Measurements from ENCODE around the gene FAM241B. TPM values are rescaled to one million over a fixed set of nuclear protein-coding genes. Genes with fewer than 3 reads are reported as not detected.

Gene FAM241B
- total and polyA plus RNA-seq, 2 of the 4 experiments (the other 2 are of a cell fraction): 0.18 to 1.4 TPM

DNA sequence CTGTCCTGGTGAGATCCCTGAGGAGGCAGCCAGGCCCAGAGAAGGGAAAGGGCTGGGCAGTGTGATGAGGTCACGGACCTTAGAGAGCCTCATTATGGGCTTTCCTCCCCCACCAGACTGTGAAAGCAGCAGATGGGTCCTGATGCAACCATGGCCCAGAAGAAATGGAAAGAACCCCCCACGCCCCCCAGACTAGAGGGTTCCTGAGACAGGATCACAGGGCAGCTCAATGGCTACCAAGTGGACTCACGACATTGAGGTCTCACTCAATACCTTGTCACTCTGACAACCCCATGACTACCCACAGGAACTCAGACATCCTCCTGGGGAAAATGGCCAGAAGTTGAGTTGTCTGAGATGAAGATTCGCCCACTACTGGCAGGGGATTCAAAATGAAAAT is 36.7 kb downstream of the FAM241B start:
- H3K23ac ChIP-seq (ENCODE audit: low read depth, low read length): no peak overlapping the region

More for the DNA sequence above, 36.7 kb downstream of the FAM241B start:
- Histone ChIP-seq H4K5ac (ENCODE audit: low read depth, low read length) (no peak overlapping the region), H3K56ac (ENCODE audit: extremely low read depth, insufficient read depth, low read length) (no peak overlapping the region), H3K36me3 (ENCODE audit: control insufficient read depth, insufficient read depth, low read length) (no peaks in the 10 kb centered on the region), H4K20me1 (ENCODE audit: insufficient read depth, low read length) (no peaks in the 10 kb centered on the region), H4K91ac (ENCODE audit: insufficient read depth, low read depth, low read length) (no peak overlapping the region), H2BK5ac (ENCODE audit: low read depth, low read length, poor library complexity, severe bottlenecking) (no peak overlapping the region), H4K8ac (ENCODE audit: low read depth in 2 of 2, low read length in 2 of 2) (no peak overlapping the region), H3K9me3 (ENCODE audit: control insufficient read depth, insufficient read depth, low read length) (peaks cover 2% of the 10 kb centered on the region; the same call in 1 of the 2 replicates), H3K9me1 (ENCODE audit: insufficient read depth, low read length) (no peaks in the 10 kb centered on the region), H2AK5ac (ENCODE audit: low read depth, low read length) (no peak overlapping the region), H3K4me3 (ENCODE audit: insufficient read depth, low read depth, low read length) (no peak overlapping the region), H3K79me1 (ENCODE audit: low read depth in 1 of 2, low read length in 2 of 2) (no peaks in the 10 kb centered on the region), H3K27ac (ENCODE audit: insufficient read depth, low read length) (no peak overlapping the region), H3K27me3 (ENCODE audit: control insufficient read depth, insufficient read depth, low read length) (peaks cover 80% of the 10 kb centered on the region), H2BK15ac (ENCODE audit: low read depth, low read length) (no peak overlapping the region), H2AK9ac (replicated peaks; ENCODE audit: low read depth, low read length, poor library complexity) (no peak overlapping the region), H3K9ac (ENCODE audit: low read depth, low read length) (no peak overlapping the region), H3K4me1 (ENCODE audit: control insufficient read depth, insufficient read depth, low read length) (no peaks in the 10 kb centered on the region), H3K18ac (ENCODE audit: low read depth, low read length) (no peak overlapping the region), H3K14ac (replicated peaks; ENCODE audit: low read depth, low read length) (no peak overlapping the region), H2BK20ac (ENCODE audit: low read depth, low read length) (no peak overlapping the region), H3K4ac (ENCODE audit: low read depth, low read length) (no peak overlapping the region), H3K4me2 (ENCODE audit: low read depth, low read length) (no peak overlapping the region), H2BK120ac (ENCODE audit: low read depth, low read length) (no peak overlapping the region), H2AFZ (replicated peaks; ENCODE audit: low read length, poor library complexity) (no peak overlapping the region)
- TF ChIP-seq SMC3 (IDR thresholded peaks at IDR 0.05; ENCODE audit: low read depth, low read length): no peak
- no peak for TF ChIP-seq MAFK (IDR thresholded peaks at IDR 0.05; ENCODE audit: low read depth, low read length)
- TF ChIP-seq CHD1 (IDR thresholded peaks at IDR 0.05; ENCODE audit: low read depth, low read length): no peak
- no peak for TF ChIP-seq RCOR1 (IDR thresholded peaks at IDR 0.05; ENCODE audit: insufficient replicate concordance, low read length)
- no peak for TF ChIP-seq BHLHE40 (IDR thresholded peaks at IDR 0.05; ENCODE audit: low read depth, low read length)
- TF ChIP-seq, protein P1, sequence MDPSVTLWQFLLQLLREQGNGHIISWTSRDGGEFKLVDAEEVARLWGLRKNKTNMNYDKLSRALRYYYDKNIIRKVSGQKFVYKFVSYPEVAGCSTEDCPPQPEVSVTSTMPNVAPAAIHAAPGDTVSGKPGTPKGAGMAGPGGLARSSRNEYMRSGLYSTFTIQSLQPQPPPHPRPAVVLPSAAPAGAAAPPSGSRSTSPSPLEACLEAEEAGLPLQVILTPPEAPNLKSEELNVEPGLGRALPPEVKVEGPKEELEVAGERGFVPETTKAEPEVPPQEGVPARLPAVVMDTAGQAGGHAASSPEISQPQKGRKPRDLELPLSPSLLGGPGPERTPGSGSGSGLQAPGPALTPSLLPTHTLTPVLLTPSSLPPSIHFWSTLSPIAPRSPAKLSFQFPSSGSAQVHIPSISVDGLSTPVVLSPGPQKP (IDR thresholded peaks at IDR 0.05; ENCODE audit: borderline replicate concordance, low read depth, low read length): no peak
- TF ChIP-seq RAD21 (IDR thresholded peaks at IDR 0.05; ENCODE audit: low read length): no peak
- TF ChIP-seq MXI1 (IDR thresholded peaks at IDR 0.05; ENCODE audit: borderline replicate concordance, low read depth, low read length): no peak
- no peak for TF ChIP-seq MAZ (IDR thresholded peaks at IDR 0.05; ENCODE audit: borderline replicate concordance, low read depth, low read length)
- TF ChIP-seq POLR2A (IDR thresholded peaks at IDR 0.05; ENCODE audit: low read depth, low read length): no peak
- no peak for TF ChIP-seq RFX5 (IDR thresholded peaks at IDR 0.05; ENCODE audit: low read depth, low read length)
- TF ChIP-seq NFE2L2 (IDR thresholded peaks at IDR 0.05; ENCODE audit: low read depth, low read length): no peak
- TF ChIP-seq, protein P2, sequence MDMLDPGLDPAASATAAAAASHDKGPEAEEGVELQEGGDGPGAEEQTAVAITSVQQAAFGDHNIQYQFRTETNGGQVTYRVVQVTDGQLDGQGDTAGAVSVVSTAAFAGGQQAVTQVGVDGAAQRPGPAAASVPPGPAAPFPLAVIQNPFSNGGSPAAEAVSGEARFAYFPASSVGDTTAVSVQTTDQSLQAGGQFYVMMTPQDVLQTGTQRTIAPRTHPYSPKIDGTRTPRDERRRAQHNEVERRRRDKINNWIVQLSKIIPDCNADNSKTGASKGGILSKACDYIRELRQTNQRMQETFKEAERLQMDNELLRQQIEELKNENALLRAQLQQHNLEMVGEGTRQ (IDR thresholded peaks at IDR 0.05; ENCODE audit: low read depth, low read length): no peak
- TF ChIP-seq, protein P3, sequence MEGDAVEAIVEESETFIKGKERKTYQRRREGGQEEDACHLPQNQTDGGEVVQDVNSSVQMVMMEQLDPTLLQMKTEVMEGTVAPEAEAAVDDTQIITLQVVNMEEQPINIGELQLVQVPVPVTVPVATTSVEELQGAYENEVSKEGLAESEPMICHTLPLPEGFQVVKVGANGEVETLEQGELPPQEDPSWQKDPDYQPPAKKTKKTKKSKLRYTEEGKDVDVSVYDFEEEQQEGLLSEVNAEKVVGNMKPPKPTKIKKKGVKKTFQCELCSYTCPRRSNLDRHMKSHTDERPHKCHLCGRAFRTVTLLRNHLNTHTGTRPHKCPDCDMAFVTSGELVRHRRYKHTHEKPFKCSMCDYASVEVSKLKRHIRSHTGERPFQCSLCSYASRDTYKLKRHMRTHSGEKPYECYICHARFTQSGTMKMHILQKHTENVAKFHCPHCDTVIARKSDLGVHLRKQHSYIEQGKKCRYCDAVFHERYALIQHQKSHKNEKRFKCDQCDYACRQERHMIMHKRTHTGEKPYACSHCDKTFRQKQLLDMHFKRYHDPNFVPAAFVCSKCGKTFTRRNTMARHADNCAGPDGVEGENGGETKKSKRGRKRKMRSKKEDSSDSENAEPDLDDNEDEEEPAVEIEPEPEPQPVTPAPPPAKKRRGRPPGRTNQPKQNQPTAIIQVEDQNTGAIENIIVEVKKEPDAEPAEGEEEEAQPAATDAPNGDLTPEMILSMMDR (conservative IDR thresholded peaks at IDR 0.05; ENCODE audit: low read depth, low read length): no peak
- TF ChIP-seq CEBPB (IDR thresholded peaks at IDR 0.05; ENCODE audit: low read depth, low read length): no peak
- intact Hi-C loops (cut with micrococcal nuclease): no loop called here
- in situ Hi-C loops (cut with MboI; ENCODE audit: low sequenced_read_pairs): no loop called here
- POLR2A ChIA-PET (ENCODE audit: unreplicated experiment): no interaction called here
- CTCF ChIA-PET: no interaction called here
- ATAC-seq (ENCODE audit: low read depth) (no peak), DNase-seq (no peak)
- WGBS, 2 experiments (ENCODE audit: extremely low coverage in 2 of 2, insufficient read length in 1 of 2): 50% methylated on average over 1 of the region's 4 CpGs; no CpG with 5 or more reads in 1 of the 2 experiments
- no TSS peak for BruUV-seq (replicated peaks)
- dilution Hi-C loops (cut with HindIII; ENCODE audit: low sequenced_read_pairs, unreplicated experiment): no loop called here

All from IMR-90 (cell line).